Gastroesophageal sphincter (tissue), 3 donors: ENCODE measurements around the gene LGALS1.

Experiments
- POLR2A ChIP-seq, 2 donors: fragments of 450-650 bp; IDR thresholded peaks; one replicate each; pipeline ENCODE4 v1.6.1; 2017; ENCODE audit warnings: antibody characterized with exemption in 2 of 2, mild to moderate bottlenecking in 2 of 2, moderate library complexity in 1 of 2
- POLR2AphosphoS5 ChIP-seq: sonication (generic); formaldehyde crosslinking; IDR thresholded peaks from one replicate; pipeline ENCODE4 v1.6.1; 2017; ENCODE audit warnings: antibody characterized with exemption
- TF ChIP-seq, protein P1 (sequence below), 4 experiments: fragments of 200-600 bp in 2 of 4; fragments of 450-650 bp in 2 of 4; sonication (generic) in 1 of 4; IDR thresholded peaks; one replicate each; pipeline ENCODE4 v1.5.1; 2017 to 2019; ENCODE audit warnings: antibody characterized with exemption in 4 of 4, mild to moderate bottlenecking in 2 of 4, moderate library complexity in 2 of 4

DNA sequence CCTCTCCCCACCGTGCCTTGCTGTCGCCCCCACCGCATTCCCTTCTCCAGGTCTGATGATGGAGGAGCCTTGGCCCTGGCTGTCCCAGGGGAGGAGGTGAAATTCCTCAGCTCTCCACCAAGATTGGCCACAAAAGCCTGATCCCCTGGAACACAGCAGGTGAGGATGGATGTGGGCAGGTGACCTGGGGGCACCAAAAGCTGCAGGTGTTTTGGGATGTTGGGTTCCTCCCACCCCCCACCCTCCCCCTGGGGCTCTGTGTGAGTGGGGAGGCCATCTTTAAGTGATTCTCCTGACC lies 22.1 kb downstream of the LGALS1 start:
- TF ChIP-seq, protein P1, sequence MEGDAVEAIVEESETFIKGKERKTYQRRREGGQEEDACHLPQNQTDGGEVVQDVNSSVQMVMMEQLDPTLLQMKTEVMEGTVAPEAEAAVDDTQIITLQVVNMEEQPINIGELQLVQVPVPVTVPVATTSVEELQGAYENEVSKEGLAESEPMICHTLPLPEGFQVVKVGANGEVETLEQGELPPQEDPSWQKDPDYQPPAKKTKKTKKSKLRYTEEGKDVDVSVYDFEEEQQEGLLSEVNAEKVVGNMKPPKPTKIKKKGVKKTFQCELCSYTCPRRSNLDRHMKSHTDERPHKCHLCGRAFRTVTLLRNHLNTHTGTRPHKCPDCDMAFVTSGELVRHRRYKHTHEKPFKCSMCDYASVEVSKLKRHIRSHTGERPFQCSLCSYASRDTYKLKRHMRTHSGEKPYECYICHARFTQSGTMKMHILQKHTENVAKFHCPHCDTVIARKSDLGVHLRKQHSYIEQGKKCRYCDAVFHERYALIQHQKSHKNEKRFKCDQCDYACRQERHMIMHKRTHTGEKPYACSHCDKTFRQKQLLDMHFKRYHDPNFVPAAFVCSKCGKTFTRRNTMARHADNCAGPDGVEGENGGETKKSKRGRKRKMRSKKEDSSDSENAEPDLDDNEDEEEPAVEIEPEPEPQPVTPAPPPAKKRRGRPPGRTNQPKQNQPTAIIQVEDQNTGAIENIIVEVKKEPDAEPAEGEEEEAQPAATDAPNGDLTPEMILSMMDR (IDR thresholded peaks at IDR 0.05) = no peak
- TF ChIP-seq POLR2A (IDR thresholded peaks at IDR 0.05) (no peak), POLR2AphosphoS5 (no peak)
